ENCODE measurements around the gene XYLT1.
"Not testable (repeated sequence)": the region's sequence is repeated elsewhere in the genome, so short reads cannot be mapped to it uniquely, and the experiment has no call there.

Gene XYLT1

GRCh38 chr16:17426451-17426850 is 44.3 kb downstream of the XYLT1 start:
- DNase-seq = no peak

- DNase-seq = no peak
These were observed 46.0 kb downstream of the XYLT1 start for GRCh38 chr16:17424771-17425170.

GRCh38 chr16:17423221-17423620 is 47.5 kb downstream of the XYLT1 start:
- no peak for DNase-seq

- DNase-seq = no peak
These were observed 49.9 kb downstream of the XYLT1 start for GRCh38 chr16:17420816-17421215.

- DNase-seq = no peak
These were observed 51.5 kb downstream of the XYLT1 start for GRCh38 chr16:17419266-17419665.

GRCh38 chr16:17417740-17418139 is 53.0 kb downstream of the XYLT1 start:
- peak in 1 of 5 experiments; percentile 12 for DNase-seq

- peak in 4 of 5 experiments; percentile 14 to 84 (median 30) for DNase-seq
These were observed 54.1 kb downstream of the XYLT1 start for GRCh38 chr16:17416461-17417311.

GRCh38 chr16:17414916-17415315 is 55.8 kb downstream of the XYLT1 start:
- DNase-seq = no peak

GRCh38 chr16:17414421-17414820 is 56.3 kb downstream of the XYLT1 start:
- DNase-seq = peak in 2 of 5 experiments; percentile 7 to 32

GRCh38 chr16:17413508-17413907 is 57.3 kb downstream of the XYLT1 start:
- no peak for DNase-seq

GRCh38 chr16:17412791-17413190 is 58.0 kb downstream of the XYLT1 start:
- no peak for DNase-seq

- DNase-seq = no peak
These were observed 58.5 kb downstream of the XYLT1 start for GRCh38 chr16:17412221-17412620.

GRCh38 chr16:17411263-17411662 is 59.5 kb downstream of the XYLT1 start:
- DNase-seq = no peak

GRCh38 chr16:17410316-17410715 is 60.4 kb downstream of the XYLT1 start:
- not testable (repeated sequence) for DNase-seq

GRCh38 chr16:17409894-17410293 is 60.9 kb downstream of the XYLT1 start:
- no peak for DNase-seq

GRCh38 chr16:17408955-17409441 is 61.8 kb downstream of the XYLT1 start:
- DNase-seq = no peak

GRCh38 chr16:17408296-17408695 is 62.5 kb downstream of the XYLT1 start:
- DNase-seq = no peak

- no peak for DNase-seq
These were observed 63.4 kb downstream of the XYLT1 start for GRCh38 chr16:17407321-17407720.

- no peak for DNase-seq
These were observed 65.6 kb downstream of the XYLT1 start for GRCh38 chr16:17404941-17405689.

- DNase-seq = no peak
These were observed 66.8 kb downstream of the XYLT1 start for GRCh38 chr16:17403859-17404545.

- no peak for DNase-seq
These were observed 67.5 kb downstream of the XYLT1 start for GRCh38 chr16:17403156-17403809.

- DNase-seq = no peak
These were observed 73.3 kb downstream of the XYLT1 start for GRCh38 chr16:17397499-17397891.

Data from T-helper 2 cell (primary cell).